Brain microvascular endothelial cell (primary cell): ENCODE results near the gene CCDC85C.

Experiments used
- DNase-seq: peaks from one replicate; pipeline ENCODE4 v3.0.0-alpha.2; 2020
- H3K27ac ChIP-seq: fragments of 250-450 bp; sonication (Bioruptor Pico); 2 replicates; pipeline ENCODE4 v1.5.1; 2020; ENCODE audit warnings: mild to moderate bottlenecking, moderate library complexity
- H3K27me3 ChIP-seq: fragments of 250-450 bp; sonication (Bioruptor Pico); replicated peaks from 2 replicates; pipeline ENCODE4 v1.5.1; 2020; ENCODE audit warnings: mild to moderate bottlenecking
- H3K36me3 ChIP-seq: fragments of 250-450 bp; sonication (Bioruptor Pico); replicated peaks from 2 replicates; pipeline ENCODE4 v1.5.1; 2020; ENCODE audit warnings: mild to moderate bottlenecking
- H3K4me3 ChIP-seq: 2 replicates; pipeline ENCODE4 v1.5.1; 2011; ENCODE audit warnings: low read depth, mild to moderate bottlenecking, control low read depth, low read length, moderate library complexity
- CTCF ChIP-seq: IDR thresholded peaks from 2 replicates; pipeline ENCODE4 v1.5.1; 2011; ENCODE audit warnings: low read depth, mild to moderate bottlenecking, moderate library complexity, low read length, control low read depth, inconsistent platforms; ENCODE audit errors: missing control alignments
- in situ Hi-C: cut with HindIII; loops from 2 replicates; pipeline ENCODE4 v1.10.0; 2017; ENCODE audit warnings: low sequenced_read_pairs, low pct_ligation_motif_present

Gene CCDC85C

GRCh38 chr14:99612738-99613330 is 8.8 kb upstream of the CCDC85C start:
- Histone ChIP-seq H3K4me3 (no peak overlapping the region), H3K36me3 (no peaks in the 10 kb centered on the region), H3K27ac (no peak overlapping the region), H3K27me3 (no peaks in the 10 kb centered on the region)
- no peak for DNase-seq
- no peak for TF ChIP-seq CTCF
- in situ Hi-C loops = no loop called here

GRCh38 chr14:99612071-99612737 is 8.2 kb upstream of the CCDC85C start:
- no peak overlapping the region for H3K27ac ChIP-seq
- H3K36me3 ChIP-seq = no peaks in the 10 kb centered on the region
- no peak for TF ChIP-seq CTCF
- no peak for DNase-seq
- no peaks in the 10 kb centered on the region for H3K27me3 ChIP-seq
- no peak overlapping the region for H3K4me3 ChIP-seq
- in situ Hi-C loops = no loop called here

GRCh38 chr14:99611646-99612045 is 7.6 kb upstream of the CCDC85C start:
- Histone ChIP-seq H3K27ac (no peak overlapping the region), H3K4me3 (no peak overlapping the region), H3K27me3 (no peaks in the 10 kb centered on the region), H3K36me3 (no peaks in the 10 kb centered on the region)
- in situ Hi-C loops = no loop called here
- no peak for DNase-seq
- TF ChIP-seq CTCF = no peak

- Histone ChIP-seq H3K27ac (no peak overlapping the region), H3K4me3 (no peak overlapping the region), H3K27me3 (no peaks in the 10 kb centered on the region), H3K36me3 (no peaks in the 10 kb centered on the region)
- TF ChIP-seq CTCF = peak; percentile 90
- in situ Hi-C loops = no loop called here
- no peak for DNase-seq
These were observed 5.5 kb upstream of the CCDC85C start for GRCh38 chr14:99609245-99610170.

GRCh38 chr14:99608591-99608990 is 4.6 kb upstream of the CCDC85C start:
- Histone ChIP-seq H3K4me3 (no peak overlapping the region), H3K27me3 (peaks cover under 1% of the 10 kb centered on the region), H3K36me3 (no peaks in the 10 kb centered on the region), H3K27ac (no peak overlapping the region)
- in situ Hi-C loops = no loop called here
- DNase-seq = no peak
- TF ChIP-seq CTCF = no peak
